GM21526 (cell line): Measurements from ENCODE around the gene OR2H1.

Experiments used
- ATAC-seq: cut with Tn5 transposase; IDR thresholded peaks from one replicate; pipeline ENCODE4 v1.9.1; 2021; ENCODE audit warnings: moderate library complexity; ENCODE audit not compliant: unreplicated experiment, low FRiP score

Gene OR2H1

DNA sequence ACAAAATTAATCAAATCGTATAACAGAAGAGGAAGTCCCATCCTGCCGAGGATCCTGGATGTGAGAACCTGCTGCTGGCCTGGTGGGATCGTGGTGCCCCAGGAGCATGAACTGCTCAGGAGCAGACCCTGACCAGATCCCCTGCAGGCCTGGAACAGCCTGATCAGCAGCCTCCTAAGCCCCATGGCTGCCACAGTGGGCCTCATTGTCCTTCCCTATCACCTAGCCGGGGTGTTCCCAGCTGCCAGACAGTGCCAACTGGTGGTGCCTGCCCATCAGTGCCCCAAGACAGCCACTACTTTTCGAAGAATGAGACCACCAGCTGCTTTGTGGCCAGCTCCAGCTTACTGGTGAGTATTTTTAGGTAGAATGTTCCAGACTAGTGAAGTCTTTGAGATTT lies 50.4 kb downstream of the OR2H1 start:
- ATAC-seq, result no peak

DNA sequence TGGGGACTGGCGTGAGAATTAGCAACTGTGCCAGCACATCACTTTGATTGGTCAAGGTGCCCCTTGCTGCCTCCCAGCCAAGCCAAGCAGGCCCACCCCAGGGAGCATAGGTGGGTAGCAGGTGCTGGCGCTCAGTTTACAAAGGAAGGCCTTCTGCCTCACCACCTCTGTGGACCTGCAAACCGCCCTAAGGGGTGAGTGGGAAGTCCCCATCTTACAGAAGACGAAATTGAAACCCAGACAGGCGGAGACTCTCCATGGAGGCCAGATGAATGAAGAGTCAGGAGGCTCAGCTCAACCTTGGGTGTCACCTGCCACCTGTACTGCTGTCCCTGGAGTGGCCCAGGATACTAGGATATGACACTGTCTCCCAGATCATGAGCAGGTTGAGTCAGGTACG lies 52.3 kb downstream of the OR2H1 start:
- ATAC-seq, result peak; percentile 72

DNA sequence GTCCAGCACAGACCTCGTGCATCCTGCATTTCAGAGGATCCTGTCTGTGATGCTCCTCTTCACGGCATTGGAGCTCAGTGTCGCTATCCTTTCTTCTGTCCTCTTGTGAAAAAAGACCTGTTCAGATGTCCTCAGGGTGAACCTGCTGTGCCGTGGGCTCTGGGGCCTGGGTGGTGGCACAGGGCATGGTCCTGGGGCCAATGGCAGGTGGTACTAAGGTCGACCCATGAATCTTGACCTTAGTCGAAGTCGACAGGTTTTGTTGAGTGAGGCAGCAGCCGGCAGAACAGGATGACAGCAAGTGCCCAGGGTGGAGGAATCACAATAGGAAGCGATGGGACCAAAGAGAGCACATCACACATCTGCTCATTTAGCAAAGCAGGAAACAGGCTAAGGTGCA lies 52.8 kb downstream of the OR2H1 start:
- ATAC-seq, result no peak

DNA sequence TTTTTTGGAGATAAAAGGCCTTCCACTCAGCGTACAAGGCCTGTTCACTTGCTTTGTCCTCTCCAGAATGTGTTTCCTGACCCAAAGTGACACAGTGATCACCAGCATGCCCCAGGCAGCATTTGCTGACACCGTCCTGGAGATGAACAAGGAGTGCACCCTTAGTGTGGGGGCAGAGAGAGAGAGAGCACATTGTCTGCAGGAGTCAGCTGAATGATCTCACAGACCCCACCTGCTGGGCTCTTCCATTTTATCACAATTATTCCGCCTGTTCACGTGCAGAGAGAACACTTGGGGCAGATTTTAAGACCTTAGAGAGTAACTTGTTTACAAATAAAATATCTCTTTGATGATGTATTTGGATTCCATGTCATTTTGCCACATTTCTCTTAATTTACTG lies 53.2 kb downstream of the OR2H1 start:
- no peak for ATAC-seq

DNA sequence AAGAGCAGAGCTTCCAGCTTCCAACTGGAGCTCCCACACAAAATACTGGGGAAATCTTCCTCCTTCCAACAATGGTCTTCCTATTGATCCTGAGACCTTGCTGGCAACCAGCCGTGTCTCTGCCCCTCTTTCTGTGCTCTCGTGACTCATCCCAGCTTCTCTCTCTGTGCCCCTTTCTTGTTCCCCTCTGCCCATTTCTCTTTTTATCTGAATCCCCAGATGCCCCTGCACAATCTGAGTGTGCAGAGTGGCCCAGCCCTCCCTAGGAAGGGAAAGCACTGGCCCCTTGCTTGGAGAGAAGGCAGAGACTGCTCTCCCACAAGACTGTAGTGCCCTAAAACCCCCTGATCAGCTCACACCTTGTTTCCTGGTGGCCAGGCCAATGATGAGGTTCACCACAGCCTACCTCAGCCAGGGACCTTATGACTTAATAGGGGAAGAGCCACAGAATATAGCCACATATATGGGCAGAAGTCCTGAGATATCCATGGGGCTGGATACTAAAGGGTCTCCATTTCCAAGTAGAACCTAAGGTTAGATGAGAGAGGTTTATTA lies 53.9 kb downstream of the OR2H1 start:
- no peak for ATAC-seq
